ENCODE results near the gene CLIC2. TPM values are rescaled to one million over a fixed set of nuclear protein-coding genes. Genes with fewer than 3 reads are reported as not detected.
"Not testable (repeated sequence)": the region's sequence is repeated elsewhere in the genome, so short reads cannot be mapped to it uniquely, and the experiment has no call there.

CLIC2 gene
- 0.07 TPM in 1 of 2 replicates, not detected in the other for total RNA-seq (2014; rRNA removed; shearing (Covaris generic); ENCODE audit: low replicate concordance)

DNA sequence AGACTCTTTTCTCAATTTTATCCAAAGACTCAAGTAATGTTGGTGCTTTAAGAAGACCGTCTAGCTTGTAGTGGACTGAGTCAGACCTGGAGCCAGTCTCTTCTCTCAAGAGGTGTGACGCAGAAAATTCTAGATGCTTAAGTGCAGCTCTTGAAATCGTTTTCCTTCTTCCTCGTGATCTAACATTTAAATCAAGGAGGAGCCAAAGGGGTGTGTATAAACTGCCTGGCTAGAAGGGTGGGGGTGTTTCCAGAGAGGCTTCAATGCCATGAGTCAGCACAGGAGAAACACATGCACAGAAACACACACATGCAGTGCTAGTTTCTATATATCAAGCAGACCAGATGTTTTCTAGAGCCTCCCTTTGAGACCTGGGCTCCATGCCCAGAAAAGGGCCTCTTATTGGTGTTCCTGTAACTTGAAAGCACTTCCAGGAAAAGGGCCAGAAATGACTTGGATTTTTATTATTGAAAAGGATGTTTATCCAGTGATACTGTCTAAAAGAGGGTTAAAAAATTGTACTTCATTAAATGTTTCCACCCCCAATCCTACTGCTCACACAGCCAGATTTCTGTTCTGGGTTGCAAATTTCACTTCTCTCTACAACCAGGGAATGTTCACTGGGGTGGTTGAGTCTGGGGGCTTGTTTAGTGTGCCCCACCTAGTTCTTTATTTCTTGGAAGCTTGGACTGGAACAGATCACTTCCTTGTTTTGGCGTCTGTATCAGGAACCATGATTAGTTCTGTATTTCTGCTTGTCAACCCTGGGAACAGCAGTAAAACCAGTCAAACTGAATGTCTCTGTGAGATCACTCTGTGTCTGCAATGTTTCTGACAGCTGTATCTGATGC is at the start of gene CLIC2:
CLIC2 (minus strand) TSS at position 129 of the 851 bp plus-strand sequence. CDS start 187 bp downstream, outside the sequence.
- Histone ChIP-seq H3K9me2 (replicated peaks; ENCODE audit: insufficient read depth, low read length) (no peaks in the 10 kb centered on the region), H4K20me1 (ENCODE audit: insufficient read depth, low read depth, low read length) (no peaks in the 10 kb centered on the region), H3K36me3 (ENCODE audit: insufficient read depth, low read length) (no peaks in the 10 kb centered on the region), H2AFZ (ENCODE audit: low read length) (no peak within 1 kb of the TSS), H3K9me3 (ENCODE audit: low read length) (no peaks in the 10 kb centered on the region), H3K9ac (ENCODE audit: low read length) (no peak within 1 kb of the TSS), H3K27ac (ENCODE audit: low read length) (no peak within 1 kb of the TSS), H3K4me1 (ENCODE audit: low read length) (no peaks in the 10 kb centered on the region), H3K27me3 (ENCODE audit: low read length) (no peaks in the 10 kb centered on the region), H3K79me2 (ENCODE audit: low read length) (no peaks in the 10 kb centered on the region), H3K4me2 (ENCODE audit: low read depth, low read length, poor library complexity, severe bottlenecking) (no peak within 1 kb of the TSS), H3K4me3 (ENCODE audit: low read length) (no peak within 1 kb of the TSS)
- DNase-seq: no peak

DNA sequence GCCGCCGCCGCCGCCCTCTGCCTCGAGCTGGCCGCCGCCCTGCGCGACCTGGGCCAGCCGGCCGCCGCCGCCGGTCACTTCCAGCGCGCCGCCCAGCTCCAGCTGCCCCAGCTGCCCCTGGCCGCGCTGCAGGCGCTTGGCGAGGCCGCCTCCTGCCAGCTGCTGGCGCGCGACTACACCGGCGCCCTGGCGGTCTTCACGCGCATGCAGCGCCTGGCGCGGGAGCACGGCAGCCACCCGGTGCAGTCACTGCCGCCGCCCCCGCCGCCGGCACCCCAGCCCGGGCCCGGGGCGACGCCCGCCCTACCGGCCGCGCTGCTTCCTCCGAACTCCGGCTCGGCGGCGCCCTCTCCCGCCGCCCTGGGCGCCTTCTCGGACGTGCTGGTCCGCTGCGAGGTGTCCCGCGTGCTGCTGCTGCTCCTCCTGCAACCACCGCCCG is 48.1 kb upstream of the CLIC2 start:
- H3K36me3 ChIP-seq (ENCODE audit: insufficient read depth, low read length); H3K79me2 ChIP-seq (ENCODE audit: low read length); H3K4me1 ChIP-seq (ENCODE audit: low read length); H2AFZ ChIP-seq (ENCODE audit: low read length); DNase-seq; H3K9me3 ChIP-seq (ENCODE audit: low read length); H3K9me2 ChIP-seq (replicated peaks; ENCODE audit: insufficient read depth, low read length); H3K9ac ChIP-seq (ENCODE audit: low read length); H3K27ac ChIP-seq (ENCODE audit: low read length); H3K4me2 ChIP-seq (ENCODE audit: low read depth, low read length, poor library complexity, severe bottlenecking); H3K4me3 ChIP-seq (ENCODE audit: low read length); H3K27me3 ChIP-seq (ENCODE audit: low read length); H4K20me1 ChIP-seq (ENCODE audit: insufficient read depth, low read depth, low read length): not testable (repeated sequence)

- not testable (repeated sequence) for DNase-seq; H3K9ac ChIP-seq (ENCODE audit: low read length); H4K20me1 ChIP-seq (ENCODE audit: insufficient read depth, low read depth, low read length); H3K27me3 ChIP-seq (ENCODE audit: low read length); H3K36me3 ChIP-seq (ENCODE audit: insufficient read depth, low read length); H3K79me2 ChIP-seq (ENCODE audit: low read length); H3K27ac ChIP-seq (ENCODE audit: low read length); H3K4me2 ChIP-seq (ENCODE audit: low read depth, low read length, poor library complexity, severe bottlenecking); H3K9me3 ChIP-seq (ENCODE audit: low read length); H3K9me2 ChIP-seq (replicated peaks; ENCODE audit: insufficient read depth, low read length); H2AFZ ChIP-seq (ENCODE audit: low read length); H3K4me3 ChIP-seq (ENCODE audit: low read length); H3K4me1 ChIP-seq (ENCODE audit: low read length)
Measured at GRCh38 chrX:155381843-155382528, 47.6 kb upstream of the CLIC2 start, which contains the start of gene F8A2. F8A2 (plus strand) TSS chrX:155382095; CDS start chrX:155382115, 20 bp downstream.

DNA sequence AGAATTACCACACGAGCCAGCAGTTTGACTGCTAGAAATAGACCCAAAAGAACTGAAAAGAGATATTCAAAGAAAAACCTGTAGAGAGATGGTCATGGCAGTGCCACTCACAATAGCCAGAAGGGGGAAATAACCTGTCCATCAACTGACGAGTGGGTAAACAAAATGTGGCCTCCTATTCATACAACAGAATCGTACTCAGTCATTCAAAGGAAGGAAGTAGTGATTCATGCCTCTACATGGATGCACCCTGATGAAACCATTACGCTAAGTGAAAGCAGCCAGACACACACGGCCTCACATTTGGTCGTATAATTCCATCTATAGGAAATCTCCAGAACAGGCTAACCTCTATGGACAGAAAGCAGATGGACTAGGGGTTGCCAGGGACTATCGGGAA is 45.4 kb upstream of the CLIC2 start:
- H4K20me1 ChIP-seq (ENCODE audit: insufficient read depth, low read depth, low read length); H3K27me3 ChIP-seq (ENCODE audit: low read length); H2AFZ ChIP-seq (ENCODE audit: low read length); H3K9me2 ChIP-seq (replicated peaks; ENCODE audit: insufficient read depth, low read length); H3K4me1 ChIP-seq (ENCODE audit: low read length); H3K9me3 ChIP-seq (ENCODE audit: low read length); H3K79me2 ChIP-seq (ENCODE audit: low read length); H3K36me3 ChIP-seq (ENCODE audit: insufficient read depth, low read length); H3K27ac ChIP-seq (ENCODE audit: low read length); H3K4me2 ChIP-seq (ENCODE audit: low read depth, low read length, poor library complexity, severe bottlenecking); H3K4me3 ChIP-seq (ENCODE audit: low read length); H3K9ac ChIP-seq (ENCODE audit: low read length); DNase-seq: not testable (repeated sequence)

GRCh38 chrX:155373777-155374458 is 39.5 kb upstream of the CLIC2 start:
- H3K36me3 ChIP-seq (ENCODE audit: insufficient read depth, low read length); H3K9me3 ChIP-seq (ENCODE audit: low read length); H3K4me2 ChIP-seq (ENCODE audit: low read depth, low read length, poor library complexity, severe bottlenecking); H3K27me3 ChIP-seq (ENCODE audit: low read length); H3K27ac ChIP-seq (ENCODE audit: low read length); DNase-seq; H2AFZ ChIP-seq (ENCODE audit: low read length); H3K4me1 ChIP-seq (ENCODE audit: low read length); H3K9ac ChIP-seq (ENCODE audit: low read length); H3K79me2 ChIP-seq (ENCODE audit: low read length); H3K4me3 ChIP-seq (ENCODE audit: low read length); H3K9me2 ChIP-seq (replicated peaks; ENCODE audit: insufficient read depth, low read length); H4K20me1 ChIP-seq (ENCODE audit: insufficient read depth, low read depth, low read length): not testable (repeated sequence)

- not testable (repeated sequence) for H3K4me1 ChIP-seq (ENCODE audit: low read length); H4K20me1 ChIP-seq (ENCODE audit: insufficient read depth, low read depth, low read length); H3K9me2 ChIP-seq (replicated peaks; ENCODE audit: insufficient read depth, low read length); H3K27me3 ChIP-seq (ENCODE audit: low read length); H3K4me2 ChIP-seq (ENCODE audit: low read depth, low read length, poor library complexity, severe bottlenecking); H3K9me3 ChIP-seq (ENCODE audit: low read length); H3K36me3 ChIP-seq (ENCODE audit: insufficient read depth, low read length); H3K4me3 ChIP-seq (ENCODE audit: low read length); DNase-seq; H3K9ac ChIP-seq (ENCODE audit: low read length); H3K27ac ChIP-seq (ENCODE audit: low read length); H2AFZ ChIP-seq (ENCODE audit: low read length); H3K79me2 ChIP-seq (ENCODE audit: low read length)
Measured at GRCh38 chrX:155363712-155364111, 29.3 kb upstream of the CLIC2 start.

DNA sequence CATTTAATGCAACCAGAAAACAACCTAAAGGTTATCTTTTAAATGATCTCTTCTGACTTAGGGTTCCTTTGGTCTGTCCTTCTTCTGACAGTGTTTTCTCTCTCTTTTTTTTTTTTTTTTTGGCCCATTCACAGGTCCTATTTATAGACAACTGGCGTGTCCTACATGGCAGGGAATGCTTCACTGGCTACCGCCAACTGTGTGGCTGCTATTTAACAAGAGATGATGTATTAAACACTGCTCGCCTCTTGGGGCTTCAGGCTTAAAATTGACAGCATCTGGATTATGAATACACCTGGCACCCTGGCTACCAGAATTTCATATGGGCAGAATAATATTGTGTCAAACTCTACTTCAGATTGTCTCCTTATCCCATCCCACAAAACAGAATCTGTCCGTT is 15.0 kb upstream of the CLIC2 start:
- not testable (repeated sequence) for H3K4me3 ChIP-seq (ENCODE audit: low read length); H3K4me2 ChIP-seq (ENCODE audit: low read depth, low read length, poor library complexity, severe bottlenecking); H3K79me2 ChIP-seq (ENCODE audit: low read length); H2AFZ ChIP-seq (ENCODE audit: low read length); DNase-seq; H4K20me1 ChIP-seq (ENCODE audit: insufficient read depth, low read depth, low read length); H3K9ac ChIP-seq (ENCODE audit: low read length); H3K9me3 ChIP-seq (ENCODE audit: low read length); H3K27me3 ChIP-seq (ENCODE audit: low read length); H3K9me2 ChIP-seq (replicated peaks; ENCODE audit: insufficient read depth, low read length); H3K27ac ChIP-seq (ENCODE audit: low read length); H3K36me3 ChIP-seq (ENCODE audit: insufficient read depth, low read length); H3K4me1 ChIP-seq (ENCODE audit: low read length)

DNA sequence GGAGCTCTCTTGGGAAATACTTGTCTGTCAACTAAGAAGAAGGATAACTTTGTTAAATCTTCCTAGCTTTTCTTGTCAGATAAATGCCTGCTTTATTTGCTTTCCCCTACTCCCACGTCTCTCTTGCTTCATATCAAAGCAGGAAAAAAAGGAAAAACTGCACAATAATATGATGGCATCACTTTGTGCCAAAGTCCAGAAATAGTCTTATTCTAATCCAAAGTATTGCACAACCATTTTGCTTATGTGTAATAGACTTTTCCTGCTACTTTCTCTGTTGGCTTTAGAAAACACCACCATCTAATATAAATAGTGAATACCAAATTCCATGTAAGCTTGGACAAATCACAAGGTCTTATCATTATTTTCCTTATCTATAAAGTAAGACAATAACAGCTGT is 11.3 kb upstream of the CLIC2 start:
- not testable (repeated sequence) for H3K9ac ChIP-seq (ENCODE audit: low read length); H3K4me1 ChIP-seq (ENCODE audit: low read length); H3K79me2 ChIP-seq (ENCODE audit: low read length); H4K20me1 ChIP-seq (ENCODE audit: insufficient read depth, low read depth, low read length); H3K27me3 ChIP-seq (ENCODE audit: low read length); H3K36me3 ChIP-seq (ENCODE audit: insufficient read depth, low read length); H3K27ac ChIP-seq (ENCODE audit: low read length); DNase-seq; H2AFZ ChIP-seq (ENCODE audit: low read length); H3K4me2 ChIP-seq (ENCODE audit: low read depth, low read length, poor library complexity, severe bottlenecking); H3K9me2 ChIP-seq (replicated peaks; ENCODE audit: insufficient read depth, low read length); H3K9me3 ChIP-seq (ENCODE audit: low read length); H3K4me3 ChIP-seq (ENCODE audit: low read length)

All from Karpas-422 (cell line).